Measurements from ENCODE around the gene HDAC9.

Gene HDAC9

GRCh38 chr7:18798088-18798906, 302.7 kb downstream of the HDAC9 start:
- no peak for DNase-seq

- DNase-seq = no peak
Measured at GRCh38 chr7:18799899-18800298, 304.4 kb downstream of the HDAC9 start.

- DNase-seq = no peak
Measured at GRCh38 chr7:18803923-18804322, 308.4 kb downstream of the HDAC9 start.

GRCh38 chr7:18806177-18806576, 310.6 kb downstream of the HDAC9 start:
- no peak for DNase-seq

- DNase-seq = no peak
Measured at GRCh38 chr7:18808026-18808425, 312.5 kb downstream of the HDAC9 start.

- no peak for DNase-seq
Measured at GRCh38 chr7:18815261-18815960, 319.9 kb downstream of the HDAC9 start.

- no peak for DNase-seq
Measured at GRCh38 chr7:18820981-18821380, 325.4 kb downstream of the HDAC9 start.

- DNase-seq = no peak
Measured at GRCh38 chr7:18821554-18821953, 326.0 kb downstream of the HDAC9 start.

- DNase-seq = no peak
Measured at GRCh38 chr7:18824157-18824556, 328.6 kb downstream of the HDAC9 start.

GRCh38 chr7:18828260-18828993, 332.9 kb downstream of the HDAC9 start:
- DNase-seq = no peak

GRCh38 chr7:18828994-18829857, 333.7 kb downstream of the HDAC9 start:
- DNase-seq = no peak

GRCh38 chr7:18829858-18830285, 334.3 kb downstream of the HDAC9 start:
- peak; percentile 23 for DNase-seq

GRCh38 chr7:18831419-18831818, 335.9 kb downstream of the HDAC9 start:
- no peak for DNase-seq

GRCh38 chr7:18831943-18832342, 336.4 kb downstream of the HDAC9 start:
- DNase-seq = no peak

GRCh38 chr7:18834577-18834976, 339.0 kb downstream of the HDAC9 start:
- no peak for DNase-seq

- no peak for DNase-seq
Measured at GRCh38 chr7:18835001-18835690, 339.6 kb downstream of the HDAC9 start.

GRCh38 chr7:18843979-18844378, 348.4 kb downstream of the HDAC9 start:
- DNase-seq = no peak

GRCh38 chr7:18844735-18845134, 349.2 kb downstream of the HDAC9 start:
- DNase-seq = no peak

GRCh38 chr7:18845700-18846099, 350.2 kb downstream of the HDAC9 start:
- no peak for DNase-seq

GRCh38 chr7:18846765-18847215, 351.2 kb downstream of the HDAC9 start:
- no peak for DNase-seq

- DNase-seq = no peak
Measured at GRCh38 chr7:18849130-18849529, 353.6 kb downstream of the HDAC9 start.

GRCh38 chr7:18855796-18856195, 360.2 kb downstream of the HDAC9 start:
- peak; percentile 1 for DNase-seq

All from NCI-H1436 (cell line).